Measurements from ENCODE around the gene SEMA3A.

GRCh38 chr7:84106291-84106690 lies 88.3 kb downstream of the SEMA3A start:
- TF ChIP-seq CTCF (IDR thresholded peaks at IDR 0.05) (no peak), POLR2A (IDR thresholded peaks at IDR 0.05) (no peak)

Measured in heart left ventricle (tissue), 13 donors.